CD8-positive, alpha-beta memory T cell (primary cell): ENCODE measurements around the gene AP4E1. TPM values are rescaled to one million over a fixed set of nuclear protein-coding genes. Genes with fewer than 3 reads are reported as not detected.

ENCODE experiments used
- CTCF ChIA-PET: fragments of 350-600 bp; sonication (Branson Sonifier 250); formaldehyde crosslinking; loops from one replicate; lab custom pipeline; 2021; ENCODE audit warnings: antibody characterized with exemption; lab: Charles Lee
- POLR2A ChIA-PET: fragments of 350-600 bp; sonication (Branson Sonifier 250); formaldehyde crosslinking; loops from one replicate; lab custom pipeline; 2021; ENCODE audit warnings: antibody characterized with exemption; lab: Charles Lee
- DNase-seq, 5 donors: peaks; one replicate each; pipeline versions ENCODE4 v3.0.0 to v3.0.0-alpha.2; 2020 to 2022; ENCODE audit warnings: mixed read lengths in 1 of 5
- H3K27ac ChIP-seq: one replicate; pipeline ENCODE4 v1.7.0; 2013; ENCODE audit warnings: low read depth, mild to moderate bottlenecking, low read length, moderate library complexity
- H3K27me3 ChIP-seq: 2 replicates; pipeline ENCODE4 v1.7.0; 2013; ENCODE audit warnings: low read length, mild to moderate bottlenecking; ENCODE audit not compliant: insufficient read depth, poor library complexity, severe bottlenecking
- H3K36me3 ChIP-seq: 2 replicates; pipeline ENCODE4 v1.7.0; 2013; ENCODE audit warnings: mild to moderate bottlenecking, low read length, moderate library complexity; ENCODE audit not compliant: insufficient read depth
- H3K4me1 ChIP-seq: 2 replicates; pipeline ENCODE4 v1.7.0; 2013; ENCODE audit warnings: mild to moderate bottlenecking, low read length, moderate library complexity; ENCODE audit not compliant: insufficient read depth
- H3K4me3 ChIP-seq: 2 replicates; pipeline ENCODE4 v1.7.0; 2013; ENCODE audit warnings: mild to moderate bottlenecking, low read length
- H3K9me3 ChIP-seq: 2 replicates; pipeline ENCODE4 v1.7.0; 2013; ENCODE audit warnings: mild to moderate bottlenecking, low read length
- H3K27ac Mint-ChIP-seq, 8 donors: one replicate each; pipeline ENCODE4 v1.8.0; 2020 to 2021; ENCODE audit warnings: mixed read lengths in 8 of 8, mild to moderate bottlenecking in 6 of 8, inconsistent platforms in 3 of 8, moderate library complexity in 3 of 8
- H3K27me3 Mint-ChIP-seq, 2 donors: one replicate each; pipeline ENCODE4 v1.8.0; 2020 to 2021; ENCODE audit warnings: mixed read lengths in 2 of 2, mild to moderate bottlenecking in 1 of 2, moderate library complexity in 1 of 2
- H3K36me3 Mint-ChIP-seq, 3 donors: one replicate each; pipeline ENCODE4 v1.8.0; 2020 to 2021; ENCODE audit warnings: mixed read lengths in 3 of 3, inconsistent platforms in 1 of 3, mild to moderate bottlenecking in 1 of 3
- H3K4me1 Mint-ChIP-seq, 3 donors: one replicate each; pipeline ENCODE4 v1.8.0; 2020 to 2021; ENCODE audit warnings: mixed read lengths in 3 of 3, inconsistent platforms in 1 of 3, mild to moderate bottlenecking in 1 of 3
- H3K4me3 Mint-ChIP-seq, 7 donors: one replicate each; pipeline ENCODE4 v1.8.0; 2020 to 2021; ENCODE audit warnings: mixed read lengths in 7 of 7, mild to moderate bottlenecking in 6 of 7, moderate library complexity in 4 of 7, inconsistent platforms in 2 of 7
- H3K9me3 Mint-ChIP-seq, 5 donors: one replicate each; pipeline ENCODE4 v1.8.0; 2020 to 2022; ENCODE audit warnings: mixed read lengths in 5 of 5, mild to moderate bottlenecking in 3 of 5, moderate library complexity in 2 of 5, inconsistent platforms in 1 of 5
- polyA plus RNA-seq: library from polyadenylated mRNA; unstranded; fragments of 300-500 nt; fragmentation: Illumina TruSeq; gene quantifications from one replicate; pipeline ENCODE4 v1.2.3, GENCODE V29; 2021
- total RNA-seq, 2 experiments: library from RNA; stranded (reverse); gene quantifications; one replicate each; pipeline ENCODE4 v1.2.3, GENCODE V29; 2021

The AP4E1 gene
- total and polyA plus RNA-seq, 3 experiments from 2014 or later, result 5.8 to 18.8 (median 16.5) TPM

GRCh38 chr15:50929062-50929461 is 20.6 kb downstream of the AP4E1 start:
- H3K36me3 ChIP-seq, result peaks cover 14% of the 10 kb centered on the region
- no peak overlapping the region for H3K27ac Mint-ChIP-seq

GRCh38 chr15:50930792-50931191 is 22.3 kb downstream of the AP4E1 start:
- Mint-ChIP-seq H3K9me3 (no peaks in the 10 kb centered on the region), H3K27ac (peak overlapping the region in 1 of 8 donors; percentile 76), H3K4me3 (no peak overlapping the region), H3K4me1 (no peaks in the 10 kb centered on the region), H3K36me3 (peaks cover 6 to 69% (median 25%) of the 10 kb centered on the region in 3 donors), H3K27me3 (no peaks in the 10 kb centered on the region)
- Histone ChIP-seq H3K36me3 (peaks cover 9% of the 10 kb centered on the region), H3K27me3 (no peaks in the 10 kb centered on the region), H3K27ac (no peak overlapping the region), H3K9me3 (no peaks in the 10 kb centered on the region), H3K4me1 (no peaks in the 10 kb centered on the region), H3K4me3 (no peak overlapping the region)
- CTCF ChIA-PET, result no interaction called here
- DNase-seq, result no peak
- POLR2A ChIA-PET, result no interaction called here

More at GRCh38 chr15:50929062-50929461, 20.6 kb downstream of the AP4E1 start:
- peaks cover 6 to 68% (median 29%) of the 10 kb centered on the region in 3 donors for H3K36me3 Mint-ChIP-seq
- Histone ChIP-seq H3K27me3 (no peaks in the 10 kb centered on the region), H3K4me3 (no peak overlapping the region), H3K27ac (no peak overlapping the region), H3K9me3 (no peaks in the 10 kb centered on the region), H3K4me1 (no peaks in the 10 kb centered on the region)
- no peaks in the 10 kb centered on the region for H3K27me3 Mint-ChIP-seq
- DNase-seq, result no peak
- H3K9me3 Mint-ChIP-seq, result no peaks in the 10 kb centered on the region
- POLR2A ChIA-PET, result no interaction called here
- CTCF ChIA-PET, result no interaction called here
- H3K4me3 Mint-ChIP-seq, result no peak overlapping the region
- peaks cover 0 to 2% (median 1%) of the 10 kb centered on the region in 3 donors for H3K4me1 Mint-ChIP-seq

- CTCF ChIA-PET, result no interaction called here
- POLR2A ChIA-PET, result no interaction called here
- Mint-ChIP-seq H3K4me1 (no peaks in the 10 kb centered on the region), H3K27me3 (no peaks in the 10 kb centered on the region), H3K27ac (peak overlapping the region in 1 of 8 donors; percentile 58), H3K36me3 (peaks cover 0 to 68% (median 25%) of the 10 kb centered on the region in 3 donors), H3K9me3 (no peaks in the 10 kb centered on the region), H3K4me3 (no peak overlapping the region)
- Histone ChIP-seq H3K27ac (no peak overlapping the region), H3K27me3 (no peaks in the 10 kb centered on the region), H3K9me3 (no peaks in the 10 kb centered on the region), H3K36me3 (peaks cover 10% of the 10 kb centered on the region), H3K4me3 (no peak overlapping the region), H3K4me1 (no peaks in the 10 kb centered on the region)
- DNase-seq, result no peak
Observed at GRCh38 chr15:50933341-50933740, 24.9 kb downstream of the AP4E1 start.

- ChIA-PET CTCF (no interaction called here), POLR2A (interaction anchor here (0.6 kb wide), 1 partner anchor 448 kb away, joined by 3 read pairs; no protein-coding TSS in a partner anchor)
- no peak overlapping the region for H3K27ac ChIP-seq
- no peaks in the 10 kb centered on the region for H3K4me1 Mint-ChIP-seq
- no peak overlapping the region for H3K4me3 Mint-ChIP-seq
- no peaks in the 10 kb centered on the region for H3K27me3 ChIP-seq
- H3K9me3 ChIP-seq, result no peaks in the 10 kb centered on the region
- H3K4me1 ChIP-seq, result no peaks in the 10 kb centered on the region
- no peaks in the 10 kb centered on the region for H3K9me3 Mint-ChIP-seq
- H3K36me3 Mint-ChIP-seq, result peaks cover 5 to 65% (median 13%) of the 10 kb centered on the region in 3 donors
- no peaks in the 10 kb centered on the region for H3K27me3 Mint-ChIP-seq
- H3K36me3 ChIP-seq, result peaks cover 5% of the 10 kb centered on the region
- H3K27ac Mint-ChIP-seq, result no peak overlapping the region
- H3K4me3 ChIP-seq, result no peak overlapping the region
- DNase-seq, result no peak
Observed at GRCh38 chr15:50938525-50938924, 30.0 kb downstream of the AP4E1 start.

- Histone ChIP-seq H3K27ac (no peak overlapping the region), H3K4me1 (no peaks in the 10 kb centered on the region), H3K9me3 (no peaks in the 10 kb centered on the region), H3K4me3 (no peak overlapping the region), H3K27me3 (no peaks in the 10 kb centered on the region), H3K36me3 (peaks cover 19% of the 10 kb centered on the region)
- Mint-ChIP-seq H3K36me3 (peaks cover 5 to 74% (median 20%) of the 10 kb centered on the region in 3 donors), H3K4me1 (no peaks in the 10 kb centered on the region), H3K9me3 (no peaks in the 10 kb centered on the region), H3K4me3 (no peak overlapping the region), H3K27me3 (no peaks in the 10 kb centered on the region), H3K27ac (no peak overlapping the region)
- DNase-seq, result no peak
- CTCF ChIA-PET, result no interaction called here
- POLR2A ChIA-PET, result no interaction called here
Observed at GRCh38 chr15:50939911-50940310, 31.4 kb downstream of the AP4E1 start.

- H3K27me3 ChIP-seq, result no peaks in the 10 kb centered on the region
- CTCF ChIA-PET, result no interaction called here
- no peak overlapping the region for H3K4me3 ChIP-seq
- H3K4me1 ChIP-seq, result no peaks in the 10 kb centered on the region
- no peak for DNase-seq
- POLR2A ChIA-PET, result interaction anchor here (0.6 kb wide), 1 partner anchor 8 kb away, joined by 7 read pairs; no protein-coding TSS in a partner anchor
- Mint-ChIP-seq H3K27me3 (no peaks in the 10 kb centered on the region), H3K27ac (no peak overlapping the region), H3K4me1 (no peaks in the 10 kb centered on the region), H3K36me3 (peaks cover 6 to 74% (median 24%) of the 10 kb centered on the region in 3 donors), H3K9me3 (no peaks in the 10 kb centered on the region), H3K4me3 (no peak overlapping the region)
- H3K27ac ChIP-seq, result no peak overlapping the region
- H3K9me3 ChIP-seq, result no peaks in the 10 kb centered on the region
- peaks cover 20% of the 10 kb centered on the region for H3K36me3 ChIP-seq
Observed at GRCh38 chr15:50940506-50940905, 32.0 kb downstream of the AP4E1 start.

GRCh38 chr15:50943638-50944037 is 35.2 kb downstream of the AP4E1 start:
- no peaks in the 10 kb centered on the region for H3K9me3 Mint-ChIP-seq
- no peaks in the 10 kb centered on the region for H3K27me3 ChIP-seq
- no peak overlapping the region for H3K27ac Mint-ChIP-seq
- ChIA-PET POLR2A (no interaction called here), CTCF (no interaction called here)
- H3K9me3 ChIP-seq, result no peaks in the 10 kb centered on the region
- H3K4me3 Mint-ChIP-seq, result no peak overlapping the region
- H3K4me1 ChIP-seq, result no peaks in the 10 kb centered on the region
- H3K4me1 Mint-ChIP-seq, result no peaks in the 10 kb centered on the region
- no peak for DNase-seq
- H3K4me3 ChIP-seq, result no peak overlapping the region
- H3K36me3 Mint-ChIP-seq, result peaks cover 10 to 68% (median 21%) of the 10 kb centered on the region in 3 donors
- no peaks in the 10 kb centered on the region for H3K27me3 Mint-ChIP-seq
- peaks cover 16% of the 10 kb centered on the region for H3K36me3 ChIP-seq
- H3K27ac ChIP-seq, result no peak overlapping the region

GRCh38 chr15:50944672-50945071 is 36.2 kb downstream of the AP4E1 start:
- POLR2A ChIA-PET, result no interaction called here
- no peak overlapping the region for H3K4me3 ChIP-seq
- no peak overlapping the region for H3K27ac ChIP-seq
- CTCF ChIA-PET, result no interaction called here
- peaks cover 18% of the 10 kb centered on the region for H3K36me3 ChIP-seq
- no peaks in the 10 kb centered on the region for H3K27me3 ChIP-seq
- Mint-ChIP-seq H3K4me3 (no peak overlapping the region), H3K9me3 (no peaks in the 10 kb centered on the region), H3K4me1 (no peaks in the 10 kb centered on the region), H3K27me3 (no peaks in the 10 kb centered on the region), H3K36me3 (peaks cover 16 to 71% (median 26%) of the 10 kb centered on the region in 3 donors), H3K27ac (no peak overlapping the region)
- DNase-seq, result no peak
- H3K4me1 ChIP-seq, result no peaks in the 10 kb centered on the region
- H3K9me3 ChIP-seq, result no peaks in the 10 kb centered on the region
